Measurements from ENCODE around the gene BRINP1. TPM values are rescaled to one million over a fixed set of nuclear protein-coding genes. Genes with fewer than 3 reads are reported as not detected.

Gene BRINP1
- total RNA-seq, 4 donors from 2014 or later: 0.11 to 4.3 (median 0.78) TPM

DNA sequence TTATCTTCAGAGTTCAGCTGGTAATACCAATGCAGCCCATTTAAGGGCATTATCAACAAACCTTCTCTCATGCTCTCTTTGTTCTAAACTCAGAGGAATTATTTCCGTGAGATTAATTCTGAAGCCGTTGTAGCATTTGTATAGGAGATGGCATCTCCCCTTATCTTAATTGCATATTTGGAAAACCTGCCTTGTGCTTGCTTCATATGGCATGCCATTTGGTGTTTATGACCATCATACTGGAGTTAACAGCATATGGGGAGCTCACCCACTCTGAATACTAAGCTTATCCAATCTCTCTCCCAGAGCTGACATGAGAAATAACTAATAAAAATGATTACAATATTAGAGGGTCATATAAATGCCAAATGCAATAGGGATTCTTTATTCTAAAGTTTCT, 243.2 kb downstream of the BRINP1 start:
- Histone ChIP-seq H3K27ac (no peak overlapping the region), H3K27me3 (no peaks in the 10 kb centered on the region), H3K4me1 (no peaks in the 10 kb centered on the region), H3K4me3 (no peak overlapping the region), H3K9me3 (no peaks in the 10 kb centered on the region), H3K36me3 (no peaks in the 10 kb centered on the region)
- no peak for DNase-seq
- intact Hi-C loops (cut with DNase I): no loop called here
- WGBS, 2 donors: 52 to 53% methylated on average over 2 of the region's 2 CpGs
- TF ChIP-seq POLR2A (IDR thresholded peaks at IDR 0.05): no peak
- TF ChIP-seq, protein P1, sequence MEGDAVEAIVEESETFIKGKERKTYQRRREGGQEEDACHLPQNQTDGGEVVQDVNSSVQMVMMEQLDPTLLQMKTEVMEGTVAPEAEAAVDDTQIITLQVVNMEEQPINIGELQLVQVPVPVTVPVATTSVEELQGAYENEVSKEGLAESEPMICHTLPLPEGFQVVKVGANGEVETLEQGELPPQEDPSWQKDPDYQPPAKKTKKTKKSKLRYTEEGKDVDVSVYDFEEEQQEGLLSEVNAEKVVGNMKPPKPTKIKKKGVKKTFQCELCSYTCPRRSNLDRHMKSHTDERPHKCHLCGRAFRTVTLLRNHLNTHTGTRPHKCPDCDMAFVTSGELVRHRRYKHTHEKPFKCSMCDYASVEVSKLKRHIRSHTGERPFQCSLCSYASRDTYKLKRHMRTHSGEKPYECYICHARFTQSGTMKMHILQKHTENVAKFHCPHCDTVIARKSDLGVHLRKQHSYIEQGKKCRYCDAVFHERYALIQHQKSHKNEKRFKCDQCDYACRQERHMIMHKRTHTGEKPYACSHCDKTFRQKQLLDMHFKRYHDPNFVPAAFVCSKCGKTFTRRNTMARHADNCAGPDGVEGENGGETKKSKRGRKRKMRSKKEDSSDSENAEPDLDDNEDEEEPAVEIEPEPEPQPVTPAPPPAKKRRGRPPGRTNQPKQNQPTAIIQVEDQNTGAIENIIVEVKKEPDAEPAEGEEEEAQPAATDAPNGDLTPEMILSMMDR (IDR thresholded peaks at IDR 0.05): no peak

- no peak for TF ChIP-seq POLR2A (IDR thresholded peaks at IDR 0.05)
- TF ChIP-seq, protein P1 (IDR thresholded peaks at IDR 0.05): no peak
- Histone ChIP-seq H3K27me3 (no peaks in the 10 kb centered on the region), H3K9me3 (no peaks in the 10 kb centered on the region), H3K4me3 (no peak overlapping the region), H3K36me3 (no peaks in the 10 kb centered on the region), H3K27ac (no peak overlapping the region), H3K4me1 (no peaks in the 10 kb centered on the region)
- intact Hi-C loops (cut with DNase I): no loop called here
- DNase-seq: no peak
- WGBS, 2 donors: 90 to 95% methylated on average over 1 of the region's 1 CpG
These were observed 247.3 kb downstream of the BRINP1 start for GRCh38 chr9:119121899-119122298.

- Histone ChIP-seq H3K27me3 (no peaks in the 10 kb centered on the region), H3K36me3 (no peaks in the 10 kb centered on the region), H3K9me3 (no peaks in the 10 kb centered on the region), H3K27ac (no peak overlapping the region), H3K4me3 (no peak overlapping the region), H3K4me1 (no peaks in the 10 kb centered on the region)
- intact Hi-C loops (cut with DNase I): no loop called here
- DNase-seq: no peak
- TF ChIP-seq, protein P1 (IDR thresholded peaks at IDR 0.05): no peak
- TF ChIP-seq POLR2A (IDR thresholded peaks at IDR 0.05): no peak
These were observed 251.8 kb downstream of the BRINP1 start for GRCh38 chr9:119117409-119117808.
